Measurements from ENCODE around the gene AIG1.
"Not testable (repeated sequence)": the region's sequence is repeated elsewhere in the genome, so short reads cannot be mapped to it uniquely, and the experiment has no call there.

- not testable (repeated sequence) for TF ChIP-seq EZH2 (IDR thresholded peaks at IDR 0.05; ENCODE audit: low read length, missing control alignments); CTCF (conservative IDR thresholded peaks at IDR 0.05 in 1 of 2, IDR thresholded peaks at IDR 0.05 in 1 of 2; ENCODE audit: low read depth in 1 of 2, low read length in 2 of 2)
These were observed 79.2 kb downstream of the AIG1 start for GRCh38 chr6:143139884-143140283.
